ENCODE measurements around the gene CHMP6.

The CHMP6 gene

DNA sequence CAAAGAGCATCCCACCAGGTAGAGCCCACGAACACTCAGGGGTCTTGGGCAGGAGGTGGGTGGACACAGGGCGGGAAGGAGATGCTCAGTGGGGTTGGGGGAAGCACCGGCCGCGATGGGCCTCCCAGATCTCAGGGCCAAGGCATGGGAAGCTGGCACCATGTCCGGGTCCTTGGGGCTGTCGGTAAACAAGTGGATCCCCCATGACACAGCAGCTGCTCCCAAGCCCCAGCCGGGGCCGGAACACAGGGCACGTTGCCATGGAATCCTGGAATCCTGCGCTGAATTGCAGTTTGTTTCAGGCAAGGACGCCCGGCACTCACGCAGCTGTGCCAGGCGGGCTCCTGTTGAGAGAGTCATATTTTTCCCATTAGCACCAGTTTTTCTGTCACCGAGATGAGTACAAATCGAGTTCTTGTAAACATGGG is 23.0 kb upstream of the CHMP6 start:
- DNase-seq (ENCODE audit: low read depth): no peak
- TF ChIP-seq, protein P1, sequence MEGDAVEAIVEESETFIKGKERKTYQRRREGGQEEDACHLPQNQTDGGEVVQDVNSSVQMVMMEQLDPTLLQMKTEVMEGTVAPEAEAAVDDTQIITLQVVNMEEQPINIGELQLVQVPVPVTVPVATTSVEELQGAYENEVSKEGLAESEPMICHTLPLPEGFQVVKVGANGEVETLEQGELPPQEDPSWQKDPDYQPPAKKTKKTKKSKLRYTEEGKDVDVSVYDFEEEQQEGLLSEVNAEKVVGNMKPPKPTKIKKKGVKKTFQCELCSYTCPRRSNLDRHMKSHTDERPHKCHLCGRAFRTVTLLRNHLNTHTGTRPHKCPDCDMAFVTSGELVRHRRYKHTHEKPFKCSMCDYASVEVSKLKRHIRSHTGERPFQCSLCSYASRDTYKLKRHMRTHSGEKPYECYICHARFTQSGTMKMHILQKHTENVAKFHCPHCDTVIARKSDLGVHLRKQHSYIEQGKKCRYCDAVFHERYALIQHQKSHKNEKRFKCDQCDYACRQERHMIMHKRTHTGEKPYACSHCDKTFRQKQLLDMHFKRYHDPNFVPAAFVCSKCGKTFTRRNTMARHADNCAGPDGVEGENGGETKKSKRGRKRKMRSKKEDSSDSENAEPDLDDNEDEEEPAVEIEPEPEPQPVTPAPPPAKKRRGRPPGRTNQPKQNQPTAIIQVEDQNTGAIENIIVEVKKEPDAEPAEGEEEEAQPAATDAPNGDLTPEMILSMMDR (IDR thresholded peaks at IDR 0.05; ENCODE audit: control insufficient read depth, extremely low read depth, insufficient read depth): no peak
- H3K4me3 ChIP-seq (ENCODE audit: low read depth, low read length): no peak overlapping the region

DNA sequence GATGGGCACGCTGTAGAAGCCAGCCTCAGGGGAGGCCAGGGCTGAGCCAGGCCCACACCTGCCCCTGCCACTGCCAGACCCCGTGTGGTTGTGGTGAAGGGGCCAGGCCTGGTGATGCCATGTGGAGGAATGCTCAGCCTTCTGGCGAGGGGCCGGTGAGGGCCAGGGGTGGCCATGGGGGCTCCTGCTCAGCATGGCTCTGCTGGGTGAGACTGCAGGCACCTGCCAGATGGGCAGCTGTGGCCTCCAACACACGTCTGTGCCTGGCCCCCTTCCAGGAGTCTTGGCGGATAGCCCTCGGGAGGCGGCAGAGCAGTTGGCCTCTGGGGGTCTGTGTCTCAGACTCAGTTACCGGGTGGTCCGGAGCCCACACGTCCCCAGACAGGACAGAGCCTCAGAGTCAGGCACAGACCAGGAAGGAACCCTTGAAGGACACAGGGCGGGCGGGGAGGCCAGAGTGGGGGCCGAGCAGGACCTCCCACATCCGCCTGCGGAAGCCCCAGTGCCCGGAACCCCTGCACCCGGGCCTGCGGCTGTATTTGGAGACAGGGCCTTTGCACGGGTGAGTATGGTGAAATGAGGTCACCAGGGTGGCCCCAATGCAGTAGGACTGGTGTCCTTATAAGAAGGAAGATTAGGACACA is 22.5 kb upstream of the CHMP6 start:
- TF ChIP-seq, protein P1 (IDR thresholded peaks at IDR 0.05; ENCODE audit: control insufficient read depth, extremely low read depth, insufficient read depth): no peak
- DNase-seq (ENCODE audit: low read depth): no peak
- H3K4me3 ChIP-seq (ENCODE audit: low read depth, low read length): no peak overlapping the region

DNA sequence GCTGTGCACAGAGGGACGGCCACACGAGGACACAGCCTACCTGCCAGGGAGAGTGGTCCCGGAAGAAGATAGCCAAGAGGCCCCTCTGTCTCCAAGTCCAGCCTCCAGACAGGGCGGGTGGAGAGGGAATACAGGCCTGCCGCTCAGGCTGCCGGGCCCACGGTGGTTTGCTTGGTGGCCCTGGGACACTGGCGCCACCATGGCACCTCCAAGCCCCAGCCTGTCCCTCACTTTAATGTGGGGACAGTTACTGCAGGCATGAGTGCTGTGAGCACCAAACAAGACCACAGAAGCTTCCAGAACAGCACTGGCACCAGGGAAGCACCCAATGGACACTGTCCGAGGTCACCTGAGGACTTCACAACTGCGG is 22.0 kb upstream of the CHMP6 start:
- no peak for DNase-seq (ENCODE audit: low read depth)
- TF ChIP-seq, protein P1 (IDR thresholded peaks at IDR 0.05; ENCODE audit: control insufficient read depth, extremely low read depth, insufficient read depth): no peak
- H3K4me3 ChIP-seq (ENCODE audit: low read depth, low read length): no peak overlapping the region

DNA sequence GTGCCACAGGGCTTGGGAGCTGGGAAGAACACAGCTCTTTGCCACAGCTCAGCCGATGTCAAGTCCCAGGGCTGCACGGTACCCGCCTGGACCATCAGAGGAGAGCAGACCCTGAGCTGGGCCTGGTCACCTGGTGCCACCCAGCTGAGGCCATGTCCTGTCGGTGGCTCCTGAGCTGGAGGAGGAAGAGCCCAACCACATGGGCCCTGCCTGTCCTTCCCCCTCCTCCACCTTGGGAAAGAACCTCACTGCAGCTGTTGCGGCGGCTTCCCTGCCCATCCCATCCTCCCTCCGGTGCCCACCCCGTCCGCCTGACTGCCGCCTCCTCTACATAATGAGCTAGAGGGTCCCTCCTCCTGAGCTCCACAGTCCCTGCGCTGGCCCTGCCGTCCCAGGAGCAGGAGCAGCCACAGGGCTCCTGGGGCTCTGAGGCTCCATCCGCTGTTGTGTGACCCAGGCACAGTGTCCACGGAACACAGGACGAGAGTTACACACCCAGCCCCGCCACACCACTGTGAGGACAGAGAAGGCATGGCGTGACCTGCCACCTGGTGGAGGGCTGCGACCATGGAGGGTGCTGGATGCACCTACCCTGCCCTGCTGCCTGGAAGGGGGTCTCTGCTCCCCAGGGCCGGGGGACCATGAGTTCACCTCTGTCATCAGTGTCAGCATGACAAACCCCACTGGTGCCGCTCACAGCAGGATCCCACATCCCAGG is 21.4 kb upstream of the CHMP6 start:
- TF ChIP-seq, protein P1 (IDR thresholded peaks at IDR 0.05; ENCODE audit: control insufficient read depth, extremely low read depth, insufficient read depth): peak; percentile 50

DNA sequence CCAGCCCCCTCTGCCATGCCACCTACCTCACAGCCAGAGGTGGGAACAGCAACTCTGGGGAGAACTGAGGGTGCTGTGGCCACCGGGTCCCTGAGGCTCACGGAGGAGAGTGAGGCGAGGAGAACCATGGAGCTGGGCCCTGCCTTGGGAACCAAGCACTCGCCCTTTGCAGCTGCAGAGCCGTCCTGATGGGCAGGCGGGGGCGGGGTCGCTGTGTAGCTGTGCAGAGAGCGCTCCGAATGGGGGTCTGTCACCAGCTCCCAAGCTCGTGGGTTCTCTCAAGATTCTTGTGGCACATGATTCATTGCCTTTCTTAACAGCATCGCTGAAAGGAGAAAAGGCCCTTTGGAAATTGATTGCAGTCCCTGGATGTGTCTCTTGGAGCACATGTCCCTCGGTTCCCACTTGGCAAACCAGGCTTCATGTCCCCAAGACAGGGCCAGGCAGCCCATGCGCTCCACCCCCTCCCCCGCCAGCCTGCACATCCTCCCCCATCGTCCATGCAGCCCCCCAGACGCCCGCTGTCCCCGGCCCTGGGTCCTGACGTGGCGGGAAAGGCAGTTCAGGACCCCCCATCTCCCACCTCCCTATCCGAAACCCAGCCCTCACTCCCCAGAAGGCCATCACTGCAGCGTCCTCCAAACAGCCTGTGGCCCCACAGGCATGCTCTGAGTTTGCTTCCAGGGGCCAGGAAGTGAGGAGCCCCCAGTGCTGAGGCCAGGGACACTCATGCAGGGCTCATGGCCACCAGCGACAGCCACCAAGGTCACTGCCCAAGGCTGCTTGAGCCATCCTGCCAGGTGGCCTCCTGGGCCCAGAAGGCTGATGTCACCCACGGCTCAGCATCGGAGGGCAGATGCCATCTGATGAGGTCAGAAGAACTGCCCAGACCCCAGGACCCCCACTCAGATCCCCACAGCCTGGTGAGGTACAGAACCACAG is 20.6 kb upstream of the CHMP6 start:
- no peak for DNase-seq (ENCODE audit: low read depth)
- H3K4me3 ChIP-seq (ENCODE audit: low read depth, low read length): no peak overlapping the region
- TF ChIP-seq, protein P1 (IDR thresholded peaks at IDR 0.05; ENCODE audit: control insufficient read depth, extremely low read depth, insufficient read depth): no peak

More for the DNA sequence above, 21.4 kb upstream of the CHMP6 start:
- no peak for DNase-seq (ENCODE audit: low read depth)
- H3K4me3 ChIP-seq (ENCODE audit: low read depth, low read length): no peak overlapping the region

DNA sequence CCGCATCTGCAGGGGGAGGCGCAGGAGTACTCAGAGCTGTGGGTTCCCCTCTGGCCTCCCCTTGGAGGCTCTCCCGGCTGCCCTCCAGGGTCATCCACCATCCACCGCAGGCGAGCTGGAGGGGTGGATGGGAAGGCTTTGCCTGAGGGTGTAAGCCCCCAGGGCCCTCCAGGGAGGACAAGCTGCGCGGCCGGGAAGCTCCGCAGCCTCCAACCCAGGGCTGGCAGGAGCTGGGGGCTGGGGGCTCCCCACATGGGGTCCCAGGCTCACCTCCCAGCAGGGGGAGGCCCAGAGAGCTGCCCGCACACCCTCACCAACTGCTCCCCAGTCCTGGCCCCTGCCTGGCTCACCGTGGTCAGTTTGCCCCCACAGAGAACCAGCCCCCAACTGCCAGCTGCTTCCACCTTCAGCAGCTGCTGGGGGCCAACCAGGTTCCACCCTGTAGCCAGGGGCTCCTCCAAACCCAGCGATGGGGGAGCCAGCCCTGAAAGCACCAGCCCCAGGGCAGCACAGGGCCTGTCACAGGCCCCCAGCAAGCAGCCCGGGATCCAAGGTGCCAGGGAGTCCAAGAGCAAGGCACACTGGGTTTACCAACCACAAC is 19.8 kb upstream of the CHMP6 start:
- TF ChIP-seq, protein P1 (IDR thresholded peaks at IDR 0.05; ENCODE audit: control insufficient read depth, extremely low read depth, insufficient read depth): no peak
- DNase-seq (ENCODE audit: low read depth): no peak
- no peak overlapping the region for H3K4me3 ChIP-seq (ENCODE audit: low read depth, low read length)
